D341Med (cell line): ENCODE measurements around the gene DGKI.
"Not testable (repeated sequence)": the region's sequence is repeated elsewhere in the genome, so short reads cannot be mapped to it uniquely, and the experiment has no call there.

Source experiments
- DNase-seq: peaks from one replicate; pipeline ENCODE4 v3.0.0; 2012; ENCODE audit warnings: low spot score

The DGKI gene

GRCh38 chr7:137835486-137836112, 11.2 kb downstream of the DGKI start:
- no peak for DNase-seq

GRCh38 chr7:137834552-137834951, 12.2 kb downstream of the DGKI start:
- no peak for DNase-seq

GRCh38 chr7:137832990-137833389, 13.8 kb downstream of the DGKI start:
- not testable (repeated sequence) for DNase-seq

GRCh38 chr7:137832382-137832781, 14.4 kb downstream of the DGKI start:
- no peak for DNase-seq

- DNase-seq = not testable (repeated sequence)
Measured at GRCh38 chr7:137831555-137831954, 15.2 kb downstream of the DGKI start.

- no peak for DNase-seq
Measured at GRCh38 chr7:137829337-137829992, 17.3 kb downstream of the DGKI start.

GRCh38 chr7:137828456-137828855, 18.3 kb downstream of the DGKI start:
- no peak for DNase-seq

GRCh38 chr7:137825489-137825888, 21.3 kb downstream of the DGKI start:
- no peak for DNase-seq

GRCh38 chr7:137820677-137821420, 25.9 kb downstream of the DGKI start:
- peak; percentile 62 for DNase-seq

GRCh38 chr7:137820156-137820555, 26.6 kb downstream of the DGKI start:
- no peak for DNase-seq

GRCh38 chr7:137818036-137818435, 28.7 kb downstream of the DGKI start:
- no peak for DNase-seq

GRCh38 chr7:137816696-137817320, 30.0 kb downstream of the DGKI start:
- DNase-seq = no peak

GRCh38 chr7:137813541-137813940, 33.2 kb downstream of the DGKI start:
- DNase-seq = no peak

- DNase-seq = no peak
Measured at GRCh38 chr7:137810248-137810647, 36.5 kb downstream of the DGKI start.

GRCh38 chr7:137804836-137805235, 41.9 kb downstream of the DGKI start:
- DNase-seq = no peak

- DNase-seq = no peak
Measured at GRCh38 chr7:137801491-137801890, 45.3 kb downstream of the DGKI start.

GRCh38 chr7:137801003-137801402, 45.8 kb downstream of the DGKI start:
- DNase-seq = no peak

- DNase-seq = no peak
Measured at GRCh38 chr7:137798073-137798763, 48.6 kb downstream of the DGKI start.

- DNase-seq = no peak
Measured at GRCh38 chr7:137795211-137795610, 51.6 kb downstream of the DGKI start.

GRCh38 chr7:137791930-137792329, 54.8 kb downstream of the DGKI start:
- no peak for DNase-seq

- no peak for DNase-seq
Measured at GRCh38 chr7:137790828-137791227, 55.9 kb downstream of the DGKI start.

- no peak for DNase-seq
Measured at GRCh38 chr7:137789215-137789882, 57.4 kb downstream of the DGKI start.
